OCI-LY7 (cell line): ENCODE measurements around the gene NDOR1. TPM values are rescaled to one million over a fixed set of nuclear protein-coding genes. Genes with fewer than 3 reads are reported as not detected.
A peak's percentile ranks its signal among the peaks of the same experiment; 100 is the strongest.
"Not testable (repeated sequence)": the region's sequence is repeated elsewhere in the genome, so short reads cannot be mapped to it uniquely, and the experiment has no call there.

ENCODE experiments used
- BruUV-seq: library from RNA; stranded (reverse); fragments of 400-500 nt; replicated peaks from 2 replicates; lab custom pipeline; 2021; lab: Mats Ljungman, UMichigan
- CTCF ChIA-PET: fragments of 300-600 bp; sonication (Branson Sonifier 250); formaldehyde crosslinking; loops from one replicate; lab custom pipeline; 2022; ENCODE audit warnings: antibody characterized with exemption; ENCODE audit not compliant: unreplicated experiment; lab: Charles Lee
- POLR2A ChIA-PET: fragments of 300-600 bp; sonication (Branson Sonifier 250); formaldehyde crosslinking; loops from one replicate; lab custom pipeline; 2022; ENCODE audit warnings: antibody characterized with exemption; lab: Charles Lee
- DNase-seq: peaks from one replicate; pipeline ENCODE4 v3.0.0-alpha.2; 2015; ENCODE audit warnings: low spot score
- H2AFZ ChIP-seq: fragments of 200-600 bp; sonication (generic), shearing (Covaris generic); 2 replicates; pipeline ENCODE4 v1.6.1; 2014; ENCODE audit warnings: mild to moderate bottlenecking, antibody characterized with exemption, low read length, moderate library complexity
- H3K27ac ChIP-seq: fragments of 200-600 bp; sonication (generic); 2 replicates; pipeline ENCODE4 v1.5.1; 2014; ENCODE audit warnings: mixed run types, low read depth, mild to moderate bottlenecking, moderate library complexity, low read length, inconsistent platforms; ENCODE audit not compliant: poor library complexity, severe bottlenecking
- H3K36me3 ChIP-seq: fragments of 200-600 bp; sonication (generic); 2 replicates; pipeline ENCODE4 v1.6.1; 2014; ENCODE audit warnings: mild to moderate bottlenecking, antibody characterized with exemption, low read length, moderate library complexity, mixed read lengths; ENCODE audit not compliant: insufficient read depth
- H3K4me1 ChIP-seq: fragments of 200-600 bp; sonication (generic); 2 replicates; pipeline ENCODE4 v1.5.1; 2014; ENCODE audit warnings: mild to moderate bottlenecking, low read length; ENCODE audit not compliant: insufficient read depth, poor library complexity, severe bottlenecking
- H3K4me2 ChIP-seq: fragments of 200-600 bp; sonication (generic); 2 replicates; pipeline ENCODE4 v1.6.1; 2014; ENCODE audit warnings: mild to moderate bottlenecking, low read length
- H3K4me3 ChIP-seq: fragments of 200-600 bp; sonication (generic); 2 replicates; pipeline ENCODE4 v1.5.1; 2014; ENCODE audit warnings: mild to moderate bottlenecking, low read depth, low read length; ENCODE audit not compliant: poor library complexity, severe bottlenecking
- H3K79me2 ChIP-seq: fragments of 200-600 bp; sonication (generic); 2 replicates; pipeline ENCODE4 v1.6.1; 2016; ENCODE audit warnings: low read depth, mild to moderate bottlenecking, low read length, moderate library complexity, mixed read lengths; ENCODE audit not compliant: insufficient read depth
- H3K9me2 ChIP-seq: fragments of 200-600 bp; sonication (generic); 2 replicates; pipeline ENCODE4 v1.6.1; 2016; ENCODE audit warnings: mild to moderate bottlenecking, low read length, mixed read lengths; ENCODE audit not compliant: insufficient read depth
- H3K9me3 ChIP-seq: fragments of 200-600 bp; sonication (generic); 2 replicates; pipeline ENCODE4 v1.6.1; 2014; ENCODE audit warnings: mild to moderate bottlenecking, mixed run types, low read length, mixed read lengths
- H4K20me1 ChIP-seq: fragments of 200-600 bp; sonication (generic); 2 replicates; pipeline ENCODE4 v1.6.1; 2014; ENCODE audit warnings: mild to moderate bottlenecking, antibody characterized with exemption, low read length, moderate library complexity, mixed read lengths; ENCODE audit not compliant: insufficient read depth
- CTCF ChIP-seq: fragments of 200-600 bp; sonication (generic); conservative IDR thresholded peaks from 2 replicates; pipeline ENCODE4 v1.5.1; 2014; ENCODE audit warnings: mild to moderate bottlenecking, antibody characterized with exemption, low read length, moderate library complexity, mixed read lengths
- EZH2phosphoT487 ChIP-seq: fragments of 200-600 bp; sonication (generic); IDR thresholded peaks from 2 replicates; pipeline ENCODE4 v1.6.1; 2018; ENCODE audit warnings: low read depth, borderline replicate concordance, mild to moderate bottlenecking, mixed run types, antibody characterized with exemption, low read length, moderate library complexity, mixed read lengths
- intact Hi-C: fragments of 100-400 bp; cut with micrococcal nuclease; formaldehyde crosslinking; loops from one replicate; pipeline ENCODE4 v1.10.0; 2022; ENCODE audit not compliant: unreplicated experiment
- total RNA-seq, 2 experiments: library from RNA; depleted of rRNA in 1 of 2; stranded (reverse); fragments of >200 nt in 1 of 2; shearing (Covaris generic) in 1 of 2; gene quantifications; 2 replicates each; pipeline ENCODE4 v1.2.3, GENCODE V29; 2014 to 2022

Gene NDOR1
- total RNA-seq, 2 experiments from 2014 or later = 30.4 to 61.9 TPM

DNA sequence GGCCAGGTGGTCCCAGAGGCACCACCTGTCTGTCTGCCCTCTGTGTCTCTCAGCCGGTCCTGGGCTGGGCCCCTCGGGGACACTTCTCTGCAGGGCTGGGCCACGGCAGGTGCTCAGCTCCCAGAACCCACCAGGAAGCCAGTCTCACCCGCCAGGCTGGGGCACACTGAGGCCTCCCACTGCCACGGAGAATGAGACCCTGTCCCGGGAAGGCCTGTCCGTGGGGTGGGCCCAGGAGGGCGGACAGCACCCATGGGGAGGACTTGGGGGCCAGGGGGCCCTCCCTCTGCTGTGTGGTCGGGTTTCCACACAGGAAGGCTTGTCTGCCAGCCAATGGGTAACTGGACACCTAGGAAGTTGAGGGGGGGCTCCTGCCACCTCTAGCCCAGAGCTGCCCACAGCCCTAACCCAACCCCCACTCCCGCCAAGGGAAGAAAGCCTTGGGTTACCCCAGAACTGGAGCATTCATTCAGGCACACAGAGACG lies 31.5 kb downstream of the NDOR1 start:
- no TSS peak for BruUV-seq
- POLR2A ChIA-PET = interaction anchor here (0.8 kb wide), 1 partner anchor 17 kb away, joined by 3 read pairs; no protein-coding TSS in a partner anchor
- H3K4me2 ChIP-seq = peak overlapping the region; percentile 75
- H3K27ac ChIP-seq = peak overlapping the region; percentile 29
- H3K4me1 ChIP-seq = peaks cover 49% of the 10 kb centered on the region
- peaks cover 22% of the 10 kb centered on the region for H3K79me2 ChIP-seq
- H3K9me3 ChIP-seq = no peaks in the 10 kb centered on the region
- peak overlapping the region; percentile 48 for H3K4me3 ChIP-seq
- no peak overlapping the region for H2AFZ ChIP-seq
- TF ChIP-seq EZH2phosphoT487 (no peak), CTCF (no peak)
- H4K20me1 ChIP-seq = peaks cover 3% of the 10 kb centered on the region
- H3K9me2 ChIP-seq = no peaks in the 10 kb centered on the region
- intact Hi-C loops = loop anchor here (2.0 kb wide), 2 partner anchors 32 to 168 kb away; no protein-coding TSS in a partner anchor
- peaks cover 5% of the 10 kb centered on the region for H3K36me3 ChIP-seq
- CTCF ChIA-PET = interaction anchor here (1.2 kb wide), 1 partner anchor 107 kb away, joined by 6 read pairs; no protein-coding TSS in a partner anchor
- no peak for DNase-seq

GRCh38 chr9:137237759-137238726 lies 32.5 kb downstream of the NDOR1 start:
- no peak for DNase-seq
- Histone ChIP-seq H4K20me1 (peaks cover 14% of the 10 kb centered on the region), H3K9me3 (no peaks in the 10 kb centered on the region), H3K9me2 (no peaks in the 10 kb centered on the region), H3K4me3 (peak overlapping the region; percentile 80), H3K4me1 (peaks cover 59% of the 10 kb centered on the region), H3K27ac (peak overlapping the region; percentile 29), H3K4me2 (peak overlapping the region; percentile 75), H3K79me2 (peaks cover 32% of the 10 kb centered on the region), H2AFZ (no peak overlapping the region), H3K36me3 (peaks cover 15% of the 10 kb centered on the region)
- ChIA-PET POLR2A (interaction anchor here (0.8 to 3.3 kb wide), 2 partner anchors 16 to 17 kb away, joined by 3 to 26 read pairs; partner anchors contain the start of gene NELFB), CTCF (interaction anchor here (0.5 to 0.6 kb wide), 3 partner anchors 31 to 199 kb away, joined by 3 to 5 read pairs (median 3); no protein-coding TSS in a partner anchor)
- TF ChIP-seq EZH2phosphoT487 (no peak), CTCF (no peak)
- no TSS peak for BruUV-seq
- intact Hi-C loops = loop anchor here (2.0 kb wide), 2 partner anchors 31 to 169 kb away; no protein-coding TSS in a partner anchor

- H3K9me3 ChIP-seq, BruUV-seq, DNase-seq, H2AFZ ChIP-seq, H3K9me2 ChIP-seq: not testable (repeated sequence)
- peak overlapping the region; percentile 75 for H3K4me2 ChIP-seq
- H3K27ac ChIP-seq = peak overlapping the region; percentile 89
- H3K79me2 ChIP-seq = peaks cover 34% of the 10 kb centered on the region
- peaks cover 14% of the 10 kb centered on the region for H4K20me1 ChIP-seq
- POLR2A ChIA-PET = interaction anchor here (1.2 to 3.3 kb wide), 3 partner anchors 15 to 110 kb away, joined by 3 to 26 read pairs (median 4); partner anchors contain the start of gene NELFB
- H3K36me3 ChIP-seq = peaks cover 28% of the 10 kb centered on the region
- intact Hi-C loops = loop anchor here (2.0 kb wide), 1 partner anchor 37 kb away; the partner anchor contains the start of gene TOR4A
- CTCF ChIA-PET = interaction anchor here (0.7 kb wide), 1 partner anchor 392 kb away, joined by 3 read pairs; no protein-coding TSS in a partner anchor
- peaks cover 67% of the 10 kb centered on the region for H3K4me1 ChIP-seq
- peak overlapping the region; percentile 80 for H3K4me3 ChIP-seq
Observed at GRCh38 chr9:137239541-137240200, 34.2 kb downstream of the NDOR1 start.
